Measurements from ENCODE around the gene BRICD5.

BRICD5 gene

GRCh38 chr16:2172688-2173335 is 37.9 kb downstream of the BRICD5 start:
- H3K27ac ChIP-seq: no peak overlapping the region
- no peak for TF ChIP-seq CTCF (conservative IDR thresholded peaks at IDR 0.05)

- no peak for TF ChIP-seq CTCF (conservative IDR thresholded peaks at IDR 0.05)
- no peak overlapping the region for H3K27ac ChIP-seq
These were observed 39.0 kb downstream of the BRICD5 start for GRCh38 chr16:2171601-2172178.

- no peak for TF ChIP-seq CTCF (conservative IDR thresholded peaks at IDR 0.05)
- no peak overlapping the region for H3K27ac ChIP-seq
These were observed 39.9 kb downstream of the BRICD5 start for GRCh38 chr16:2170587-2171435.

GRCh38 chr16:2170080-2170479 is 40.6 kb downstream of the BRICD5 start:
- no peak overlapping the region for H3K27ac ChIP-seq
- no peak for TF ChIP-seq CTCF (conservative IDR thresholded peaks at IDR 0.05)

GRCh38 chr16:2167068-2167638 is 43.5 kb downstream of the BRICD5 start:
- TF ChIP-seq CTCF (conservative IDR thresholded peaks at IDR 0.05): no peak
- no peak overlapping the region for H3K27ac ChIP-seq

GRCh38 chr16:2166263-2167067 is 44.2 kb downstream of the BRICD5 start:
- H3K27ac ChIP-seq: no peak overlapping the region
- no peak for TF ChIP-seq CTCF (conservative IDR thresholded peaks at IDR 0.05)
